Astrocyte (in vitro differentiated cells and primary cell): ENCODE measurements around the gene LGI2. TPM values are rescaled to one million over a fixed set of nuclear protein-coding genes. Genes with fewer than 3 reads are reported as not detected.

Experiments
- DNase-seq: peaks from one replicate; pipeline ENCODE4 v3.0.0-alpha.2; 2010; ENCODE audit warnings: low read depth
- FAIRE-seq: peaks from 2 replicates; lab custom pipeline; 2011; peaks lifted over from hg19 to GRCh38; lab: Jason Lieb, UNC
- H2AFZ ChIP-seq: 2 replicates; pipeline ENCODE4 v1.6.0; 2012; ENCODE audit warnings: low read depth, low read length, inconsistent platforms
- H3K27ac ChIP-seq: 2 replicates; pipeline ENCODE4 v1.5.1; 2011; ENCODE audit warnings: low read depth, low read length, inconsistent platforms
- H3K27me3 ChIP-seq: 2 replicates; pipeline ENCODE4 v1.6.0; 2011; ENCODE audit warnings: low read length, inconsistent platforms; ENCODE audit not compliant: insufficient read depth
- H3K36me3 ChIP-seq: 2 replicates; pipeline ENCODE4 v1.5.1; 2011; ENCODE audit warnings: low read length, inconsistent platforms; ENCODE audit not compliant: insufficient read depth
- H3K4me1 ChIP-seq: 2 replicates; pipeline ENCODE4 v1.5.1; 2011; ENCODE audit warnings: low read length, inconsistent platforms; ENCODE audit not compliant: insufficient read depth
- H3K4me2 ChIP-seq: 2 replicates; pipeline ENCODE4 v1.6.0; 2012; ENCODE audit warnings: low read length, inconsistent platforms
- H3K4me3 ChIP-seq: 2 replicates; pipeline ENCODE4 v1.5.1; 2011; ENCODE audit warnings: low read depth, mild to moderate bottlenecking, low read length, inconsistent platforms; ENCODE audit not compliant: insufficient read depth
- H3K79me2 ChIP-seq: 2 replicates; pipeline ENCODE4 v1.6.0; 2012; ENCODE audit warnings: mild to moderate bottlenecking, low read length, inconsistent platforms; ENCODE audit not compliant: insufficient read depth
- H3K9ac ChIP-seq: 2 replicates; pipeline ENCODE4 v1.6.0; 2012; ENCODE audit warnings: mild to moderate bottlenecking, low read length, inconsistent platforms
- H3K9me3 ChIP-seq: 2 replicates; pipeline ENCODE4 v1.5.1; 2012; ENCODE audit warnings: low read depth, mild to moderate bottlenecking, low read length, inconsistent platforms; ENCODE audit not compliant: insufficient read depth
- H4K20me1 ChIP-seq: 2 replicates; pipeline ENCODE4 v1.6.0; 2012; ENCODE audit warnings: low read length, inconsistent platforms; ENCODE audit not compliant: insufficient read depth
- H3K27ac Mint-ChIP-seq: one replicate; pipeline ENCODE4 v1.8.0; 2021; ENCODE audit warnings: mild to moderate bottlenecking, mixed read lengths; ENCODE audit not compliant: unreplicated experiment
- H3K27me3 Mint-ChIP-seq: one replicate; pipeline ENCODE4 v1.8.0; 2021; ENCODE audit warnings: low read depth, mixed read lengths; ENCODE audit not compliant: unreplicated experiment
- H3K36me3 Mint-ChIP-seq: one replicate; pipeline ENCODE4 v1.8.0; 2021; ENCODE audit warnings: low read depth, mixed read lengths; ENCODE audit not compliant: unreplicated experiment
- H3K4me1 Mint-ChIP-seq: one replicate; pipeline ENCODE4 v1.8.0; 2021; ENCODE audit warnings: low read depth, mixed read lengths; ENCODE audit not compliant: unreplicated experiment
- H3K4me3 Mint-ChIP-seq: one replicate; pipeline ENCODE4 v1.8.0; 2021; ENCODE audit warnings: mild to moderate bottlenecking, moderate library complexity, mixed read lengths; ENCODE audit not compliant: unreplicated experiment
- H3K9me3 Mint-ChIP-seq: one replicate; pipeline ENCODE4 v1.8.0; 2021; ENCODE audit warnings: mild to moderate bottlenecking, mixed read lengths; ENCODE audit not compliant: unreplicated experiment
- CTCF ChIP-seq: IDR thresholded peaks from 2 replicates; pipeline ENCODE4 v1.5.1; 2011; ENCODE audit warnings: low read depth, mild to moderate bottlenecking, inconsistent platforms, low read length, moderate library complexity; ENCODE audit not compliant: insufficient read depth
- EZH2 ChIP-seq: IDR thresholded peaks from 2 replicates; pipeline ENCODE4 v1.6.1; 2012; ENCODE audit warnings: mild to moderate bottlenecking, low read length, inconsistent platforms; ENCODE audit not compliant: insufficient read depth
- total RNA-seq: library from RNA; stranded (reverse); gene quantifications from 2 replicates; pipeline ENCODE4 v1.2.1, GENCODE V29; 2021

Gene LGI2
- total RNA-seq, 1 donor from 2014 or later: 0.27 TPM

- Mint-ChIP-seq H3K9me3 (peaks cover 3% of the 10 kb centered on the region), H3K27me3 (peaks cover 28% of the 10 kb centered on the region), H3K4me3 (no peak overlapping the region), H3K36me3 (no peaks in the 10 kb centered on the region), H3K4me1 (no peaks in the 10 kb centered on the region), H3K27ac (no peak overlapping the region)
- Histone ChIP-seq H3K36me3 (no peaks in the 10 kb centered on the region), H3K79me2 (no peaks in the 10 kb centered on the region), H3K27me3 (peaks cover 7% of the 10 kb centered on the region), H3K9ac (no peak overlapping the region), H3K4me2 (no peak overlapping the region), H2AFZ (no peak overlapping the region), H3K4me3 (no peak overlapping the region), H3K9me3 (no peaks in the 10 kb centered on the region), H4K20me1 (no peaks in the 10 kb centered on the region), H3K4me1 (no peaks in the 10 kb centered on the region), H3K27ac (no peak overlapping the region)
- FAIRE-seq: no peak
- DNase-seq: no peak
- no peak for TF ChIP-seq EZH2
- no peak for TF ChIP-seq CTCF
These were observed 56.8 kb downstream of the LGI2 start for GRCh38 chr4:24973747-24974601.

- Histone ChIP-seq H3K4me3 (no peak overlapping the region), H3K9ac (no peak overlapping the region), H3K27ac (no peak overlapping the region), H3K4me1 (no peaks in the 10 kb centered on the region), H2AFZ (no peak overlapping the region), H3K27me3 (peaks cover 7% of the 10 kb centered on the region), H3K36me3 (no peaks in the 10 kb centered on the region), H3K79me2 (no peaks in the 10 kb centered on the region), H3K9me3 (no peaks in the 10 kb centered on the region), H4K20me1 (no peaks in the 10 kb centered on the region), H3K4me2 (no peak overlapping the region)
- Mint-ChIP-seq H3K27me3 (peaks cover 28% of the 10 kb centered on the region), H3K36me3 (no peaks in the 10 kb centered on the region), H3K4me3 (no peak overlapping the region), H3K9me3 (peaks cover 4% of the 10 kb centered on the region), H3K4me1 (no peaks in the 10 kb centered on the region), H3K27ac (no peak overlapping the region)
- no peak for FAIRE-seq
- TF ChIP-seq CTCF: no peak
- TF ChIP-seq EZH2: no peak
- no peak for DNase-seq
These were observed 57.4 kb downstream of the LGI2 start for GRCh38 chr4:24973404-24973746.

- no peaks in the 10 kb centered on the region for H3K36me3 ChIP-seq
- TF ChIP-seq CTCF (no peak), EZH2 (no peak)
- no peak overlapping the region for H3K27ac ChIP-seq
- no peaks in the 10 kb centered on the region for H3K4me1 ChIP-seq
- no peak overlapping the region for H3K9ac ChIP-seq
- no peak overlapping the region for H3K27ac Mint-ChIP-seq
- no peak overlapping the region for H3K4me2 ChIP-seq
- no peak for FAIRE-seq
- H3K4me3 ChIP-seq: no peak overlapping the region
- no peaks in the 10 kb centered on the region for H3K79me2 ChIP-seq
- no peak overlapping the region for H3K4me3 Mint-ChIP-seq
- peaks cover 2% of the 10 kb centered on the region for H3K9me3 ChIP-seq
- H3K27me3 ChIP-seq: peaks cover 7% of the 10 kb centered on the region
- no peak for DNase-seq
- H3K27me3 Mint-ChIP-seq: peaks cover 19% of the 10 kb centered on the region
- no peaks in the 10 kb centered on the region for H4K20me1 ChIP-seq
- H3K4me1 Mint-ChIP-seq: no peaks in the 10 kb centered on the region
- peaks cover 7% of the 10 kb centered on the region for H3K9me3 Mint-ChIP-seq
- H2AFZ ChIP-seq: no peak overlapping the region
- no peaks in the 10 kb centered on the region for H3K36me3 Mint-ChIP-seq
These were observed 59.6 kb downstream of the LGI2 start for GRCh38 chr4:24971192-24971591.
